Measurements from ENCODE around the gene EIF4EBP3. TPM values are rescaled to one million over a fixed set of nuclear protein-coding genes. Genes with fewer than 3 reads are reported as not detected.

The EIF4EBP3 gene
- polyA plus RNA-seq, 1 donor, result 14.7 TPM

GRCh38 chr5:140555747-140556312 is 8.4 kb downstream of the EIF4EBP3 start:
- H3K4me3 ChIP-seq (ENCODE audit: low read length), result no peak overlapping the region
- H3K4me1 ChIP-seq (ENCODE audit: control insufficient read depth, insufficient read depth, low read length), result peaks cover 10% of the 10 kb centered on the region
- DNase-seq, result no peak
- peaks cover 16% of the 10 kb centered on the region for H3K36me3 ChIP-seq (ENCODE audit: control insufficient read depth, insufficient read depth, low read length)
- H3K9me3 ChIP-seq (ENCODE audit: control insufficient read depth, low read depth, low read length), result no peaks in the 10 kb centered on the region
- no peak overlapping the region for H3K27ac ChIP-seq (ENCODE audit: low read length)
- 80% methylated on average over 1 of the region's 1 CpG for WGBS (ENCODE audit: insufficient coverage, low lambda C conversion rate)
- no peaks in the 10 kb centered on the region for H3K27me3 ChIP-seq (ENCODE audit: control insufficient read depth, insufficient read depth, low read length)

- Histone ChIP-seq H3K9me3 (ENCODE audit: control insufficient read depth, low read depth, low read length) (no peaks in the 10 kb centered on the region), H3K27ac (ENCODE audit: low read length) (peak overlapping the region; percentile 62), H3K36me3 (ENCODE audit: control insufficient read depth, insufficient read depth, low read length) (peaks cover 12% of the 10 kb centered on the region), H3K27me3 (ENCODE audit: control insufficient read depth, insufficient read depth, low read length) (no peaks in the 10 kb centered on the region), H3K4me1 (ENCODE audit: control insufficient read depth, insufficient read depth, low read length) (peaks cover 10% of the 10 kb centered on the region), H3K4me3 (ENCODE audit: low read length) (peak overlapping the region; percentile 93)
- WGBS (ENCODE audit: insufficient coverage, low lambda C conversion rate), result 3% methylated on average over 5 of the region's 6 CpGs
- DNase-seq, result peak in 1 of 2 donors; percentile 23
Measured at GRCh38 chr5:140556438-140556837, 9.0 kb downstream of the EIF4EBP3 start.

- no CpG with 5 or more reads among the region's 46 CpGs for WGBS (ENCODE audit: insufficient coverage, low lambda C conversion rate)
- peak; percentile 89 to 93 for DNase-seq
- peaks cover 10% of the 10 kb centered on the region for H3K4me1 ChIP-seq (ENCODE audit: control insufficient read depth, insufficient read depth, low read length)
Measured at GRCh38 chr5:140557136-140557805, 9.8 kb downstream of the EIF4EBP3 start, which contains the start of gene SRA1. Gene SRA1, minus strand, starts transcription at chr5:140557473. Its CDS starts 21 bp downstream, at chr5:140557452.

GRCh38 chr5:140557965-140558364 is 10.5 kb downstream of the EIF4EBP3 start:
- H3K4me1 ChIP-seq (ENCODE audit: control insufficient read depth, insufficient read depth, low read length), result peaks cover 10% of the 10 kb centered on the region
- H3K4me3 ChIP-seq (ENCODE audit: low read length), result no peak overlapping the region
- H3K9me3 ChIP-seq (ENCODE audit: control insufficient read depth, low read depth, low read length), result no peaks in the 10 kb centered on the region
- WGBS (ENCODE audit: insufficient coverage, low lambda C conversion rate), result no CpG with 5 or more reads among the region's 3 CpGs
- H3K27ac ChIP-seq (ENCODE audit: low read length), result peak overlapping the region; percentile 62
- peaks cover 10% of the 10 kb centered on the region for H3K36me3 ChIP-seq (ENCODE audit: control insufficient read depth, insufficient read depth, low read length)
- no peak for DNase-seq
- no peaks in the 10 kb centered on the region for H3K27me3 ChIP-seq (ENCODE audit: control insufficient read depth, insufficient read depth, low read length)

More at GRCh38 chr5:140557136-140557805, 9.8 kb downstream of the EIF4EBP3 start, which contains the start of gene SRA1:
- Histone ChIP-seq H3K4me3 (ENCODE audit: low read length) (peak within 1 kb of the TSS; percentile 93), H3K9me3 (ENCODE audit: control insufficient read depth, low read depth, low read length) (no peaks in the 10 kb centered on the region), H3K27ac (ENCODE audit: low read length) (peak within 1 kb of the TSS; percentile 62), H3K27me3 (ENCODE audit: control insufficient read depth, insufficient read depth, low read length) (no peaks in the 10 kb centered on the region), H3K36me3 (ENCODE audit: control insufficient read depth, insufficient read depth, low read length) (peaks cover 10% of the 10 kb centered on the region)

- WGBS (ENCODE audit: insufficient coverage, low lambda C conversion rate), result no CpG with 5 or more reads among the region's 9 CpGs
- H3K36me3 ChIP-seq (ENCODE audit: control insufficient read depth, insufficient read depth, low read length), result peaks cover 10% of the 10 kb centered on the region
- no peaks in the 10 kb centered on the region for H3K9me3 ChIP-seq (ENCODE audit: control insufficient read depth, low read depth, low read length)
- no peak for DNase-seq
- no peak overlapping the region for H3K4me3 ChIP-seq (ENCODE audit: low read length)
- H3K4me1 ChIP-seq (ENCODE audit: control insufficient read depth, insufficient read depth, low read length), result peaks cover 14% of the 10 kb centered on the region
- no peak overlapping the region for H3K27ac ChIP-seq (ENCODE audit: low read length)
- H3K27me3 ChIP-seq (ENCODE audit: control insufficient read depth, insufficient read depth, low read length), result no peaks in the 10 kb centered on the region
Measured at GRCh38 chr5:140558542-140558941, 11.1 kb downstream of the EIF4EBP3 start.

GRCh38 chr5:140560227-140560626 is 12.8 kb downstream of the EIF4EBP3 start:
- H3K4me3 ChIP-seq (ENCODE audit: low read length), result no peak overlapping the region
- WGBS (ENCODE audit: insufficient coverage, low lambda C conversion rate), result no CpG with 5 or more reads among the region's 10 CpGs
- no peaks in the 10 kb centered on the region for H3K27me3 ChIP-seq (ENCODE audit: control insufficient read depth, insufficient read depth, low read length)
- H3K27ac ChIP-seq (ENCODE audit: low read length), result no peak overlapping the region
- peaks cover 17% of the 10 kb centered on the region for H3K4me1 ChIP-seq (ENCODE audit: control insufficient read depth, insufficient read depth, low read length)
- DNase-seq, result no peak
- peaks cover 5% of the 10 kb centered on the region for H3K9me3 ChIP-seq (ENCODE audit: control insufficient read depth, low read depth, low read length)
- H3K36me3 ChIP-seq (ENCODE audit: control insufficient read depth, insufficient read depth, low read length), result peaks cover 10% of the 10 kb centered on the region

- peaks cover 15% of the 10 kb centered on the region for H3K4me1 ChIP-seq (ENCODE audit: control insufficient read depth, insufficient read depth, low read length)
- peaks cover 21% of the 10 kb centered on the region for H3K36me3 ChIP-seq (ENCODE audit: control insufficient read depth, insufficient read depth, low read length)
- DNase-seq, result no peak
- H3K4me3 ChIP-seq (ENCODE audit: low read length), result no peak overlapping the region
- no peaks in the 10 kb centered on the region for H3K27me3 ChIP-seq (ENCODE audit: control insufficient read depth, insufficient read depth, low read length)
- no CpG with 5 or more reads among the region's 10 CpGs for WGBS (ENCODE audit: insufficient coverage, low lambda C conversion rate)
- no peak overlapping the region for H3K27ac ChIP-seq (ENCODE audit: low read length)
- H3K9me3 ChIP-seq (ENCODE audit: control insufficient read depth, low read depth, low read length), result peaks cover 5% of the 10 kb centered on the region
Measured at GRCh38 chr5:140561753-140562523, 14.5 kb downstream of the EIF4EBP3 start.

- H3K4me1 ChIP-seq (ENCODE audit: control insufficient read depth, insufficient read depth, low read length), result peaks cover 10% of the 10 kb centered on the region
- WGBS (ENCODE audit: insufficient coverage, low lambda C conversion rate), result no CpG with 5 or more reads among the region's 8 CpGs
- peaks cover 5% of the 10 kb centered on the region for H3K9me3 ChIP-seq (ENCODE audit: control insufficient read depth, low read depth, low read length)
- peaks cover 38% of the 10 kb centered on the region for H3K36me3 ChIP-seq (ENCODE audit: control insufficient read depth, insufficient read depth, low read length)
- no peaks in the 10 kb centered on the region for H3K27me3 ChIP-seq (ENCODE audit: control insufficient read depth, insufficient read depth, low read length)
- peak overlapping the region; percentile 85 for H3K27ac ChIP-seq (ENCODE audit: low read length)
- H3K4me3 ChIP-seq (ENCODE audit: low read length), result peak overlapping the region; percentile 70
- DNase-seq, result peak in 1 of 2 donors; percentile 32
Measured at GRCh38 chr5:140563596-140563995, 16.1 kb downstream of the EIF4EBP3 start.

GRCh38 chr5:140564196-140565023 is 16.9 kb downstream of the EIF4EBP3 start, which contains the start of the genes APBB3 and SLC35A4:
Gene APBB3, minus strand, starts transcription at chr5:140564598. Its CDS starts 353 bp downstream, at chr5:140564245.
Gene SLC35A4, plus strand, starts transcription at chr5:140564828. Its CDS starts 2,342 bp downstream, at chr5:140567170.
- H3K4me3 ChIP-seq (ENCODE audit: low read length), result peak within 1 kb of the TSS; percentile 70
- DNase-seq, result peak; percentile 98 to 99
- no peaks in the 10 kb centered on the region for H3K27me3 ChIP-seq (ENCODE audit: control insufficient read depth, insufficient read depth, low read length)
- peaks cover 5% of the 10 kb centered on the region for H3K9me3 ChIP-seq (ENCODE audit: control insufficient read depth, low read depth, low read length)
- peaks cover 42% of the 10 kb centered on the region for H3K36me3 ChIP-seq (ENCODE audit: control insufficient read depth, insufficient read depth, low read length)
- peaks cover 10% of the 10 kb centered on the region for H3K4me1 ChIP-seq (ENCODE audit: control insufficient read depth, insufficient read depth, low read length)
- peak within 1 kb of the TSS; percentile 85 for H3K27ac ChIP-seq (ENCODE audit: low read length)
- no CpG with 5 or more reads among the region's 74 CpGs for WGBS (ENCODE audit: insufficient coverage, low lambda C conversion rate)

Measured in large intestine (tissue), 3 donors.